CD4-positive, alpha-beta T cell treated with Interleukin-15 for 4 hours (primary cell): ENCODE data around the gene OR6C70.
"Not testable (repeated sequence)": the region's sequence is repeated elsewhere in the genome, so short reads cannot be mapped to it uniquely, and the experiment has no call there.

Experiments used
- DNase-seq: peaks from one replicate; pipeline ENCODE4 v3.0.0-alpha.2; 2020; ENCODE audit warnings: low spot score

OR6C70 gene

GRCh38 chr12:55470088-55470829 is at the start of gene OR6C70:
Gene OR6C70, minus strand, starts transcription at chr12:55470138. Its CDS starts 0 bp downstream, at chr12:55470138.
- DNase-seq, result no peak

GRCh38 chr12:55516391-55516790 is 46.5 kb upstream of the OR6C70 start:
- DNase-seq, result no peak

GRCh38 chr12:55515696-55516095 is 45.8 kb upstream of the OR6C70 start:
- DNase-seq, result no peak

GRCh38 chr12:55501601-55502000 is 31.7 kb upstream of the OR6C70 start:
- no peak for DNase-seq

- DNase-seq, result no peak
These were observed 29.9 kb upstream of the OR6C70 start for GRCh38 chr12:55499810-55500252.

GRCh38 chr12:55499231-55499630 is 29.3 kb upstream of the OR6C70 start:
- no peak for DNase-seq

GRCh38 chr12:55495490-55495889 is 25.6 kb upstream of the OR6C70 start:
- DNase-seq, result no peak

GRCh38 chr12:55492078-55492477 is 22.1 kb upstream of the OR6C70 start, which contains the start of gene OR6C68:
Gene OR6C68, plus strand, starts transcription at chr12:55492378. Its CDS starts 0 bp downstream, at chr12:55492378.
- DNase-seq, result no peak

- DNase-seq, result not testable (repeated sequence)
These were observed 14.3 kb upstream of the OR6C70 start for GRCh38 chr12:55484284-55484683.

- not testable (repeated sequence) for DNase-seq
These were observed 9.2 kb upstream of the OR6C70 start for GRCh38 chr12:55479136-55479535.

- DNase-seq, result no peak
These were observed 2.3 kb upstream of the OR6C70 start for GRCh38 chr12:55472264-55472663.

GRCh38 chr12:55469291-55469690 is 647 bp downstream of the OR6C70 start:
- no peak for DNase-seq

- DNase-seq, result no peak
These were observed 2.1 kb downstream of the OR6C70 start for GRCh38 chr12:55467836-55468235.

- not testable (repeated sequence) for DNase-seq
These were observed 5.0 kb downstream of the OR6C70 start for GRCh38 chr12:55464926-55465325.

GRCh38 chr12:55448825-55449224 is 21.1 kb downstream of the OR6C70 start:
- no peak for DNase-seq

GRCh38 chr12:55446326-55446725 is 23.6 kb downstream of the OR6C70 start:
- DNase-seq, result no peak

GRCh38 chr12:55445357-55445756 is 24.6 kb downstream of the OR6C70 start:
- no peak for DNase-seq

GRCh38 chr12:55443776-55444175 is 26.2 kb downstream of the OR6C70 start, which contains the start of gene OR6C2:
Gene OR6C2, plus strand, starts transcription at chr12:55444076. Its CDS starts 8,138 bp downstream, at chr12:55452214.
- no peak for DNase-seq

GRCh38 chr12:55441233-55441632 is 28.7 kb downstream of the OR6C70 start:
- not testable (repeated sequence) for DNase-seq

GRCh38 chr12:55428331-55429243 is 41.4 kb downstream of the OR6C70 start:
- no peak for DNase-seq

- no peak for DNase-seq
These were observed 44.0 kb downstream of the OR6C70 start, which contains the start of gene OR6C76 for GRCh38 chr12:55425954-55426353. Gene OR6C76, plus strand, starts transcription at chr12:55426254. Its CDS starts 0 bp downstream, at chr12:55426254.

- DNase-seq, result no peak
These were observed 49.5 kb downstream of the OR6C70 start for GRCh38 chr12:55420307-55420962.
